Measurements from ENCODE around the gene ZNF416. TPM values are rescaled to one million over a fixed set of nuclear protein-coding genes. Genes with fewer than 3 reads are reported as not detected.
A peak's percentile ranks its signal among the peaks of the same experiment; 100 is the strongest.

The ZNF416 gene
- total RNA-seq, 1 experiment from 2014 or later = 8.7 TPM

GRCh38 chr19:57620673-57621348 lies 42.1 kb upstream of the ZNF416 start:
- Histone ChIP-seq H3K27ac (ENCODE audit: low read length) (no peak overlapping the region), H3K4me1 (ENCODE audit: control insufficient read depth, insufficient read depth, low read length) (no peaks in the 10 kb centered on the region), H3K4me3 (ENCODE audit: low read depth in 2 of 2, low read length in 2 of 2) (no peak overlapping the region), H3K27me3 (ENCODE audit: control insufficient read depth, insufficient read depth, low read length) (no peaks in the 10 kb centered on the region), H3K9me3 (ENCODE audit: control insufficient read depth, insufficient read depth, low read depth, low read length) (peaks cover 91% of the 10 kb centered on the region), H3K36me3 (ENCODE audit: control insufficient read depth, insufficient read depth, low read length) (peaks cover 7% of the 10 kb centered on the region; the same call in 1 of the 2 replicates)
- intact Hi-C loops (cut with micrococcal nuclease; ENCODE audit: unreplicated experiment) = no loop called here
- BruUV-seq (replicated peaks) = no TSS peak
- in situ Hi-C loops (cut with HindIII; ENCODE audit: low pct_unique_long_range_greater_than_20kb, low sequenced_read_pairs) = no loop called here
- TF ChIP-seq POLR2AphosphoS5 (IDR thresholded peaks at IDR 0.05; ENCODE audit: low read depth, low read length) (no peak; the same call in 1 of the 2 replicates), REST (IDR thresholded peaks at IDR 0.05; ENCODE audit: insufficient read depth in 1 of 2, low read depth in 2 of 2, low read length in 1 of 2) (no peak), TCF7L2 (IDR thresholded peaks at IDR 0.05; ENCODE audit: low read depth, low read length) (no peak), SIN3A (IDR thresholded peaks at IDR 0.05; ENCODE audit: borderline replicate concordance, insufficient read depth, low read depth, low read length) (no peak), CTCF (IDR thresholded peaks at IDR 0.05) (no peak)
- no peak for DNase-seq (ENCODE audit: low read depth, low spot score)
- ATAC-seq = no peak
- POLR2A ChIA-PET = no interaction called here
- CTCF ChIA-PET = no interaction called here

GRCh38 chr19:57615346-57615745 lies 36.6 kb upstream of the ZNF416 start:
- Histone ChIP-seq H3K4me3 (ENCODE audit: low read depth in 2 of 2, low read length in 2 of 2) (peak overlapping the region in 1 of 2 experiments; percentile 81; a peak in 1 of 4 replicates), H3K36me3 (ENCODE audit: control insufficient read depth, insufficient read depth, low read length) (peaks cover 5% of the 10 kb centered on the region; the same call in 1 of the 2 replicates), H3K4me1 (ENCODE audit: control insufficient read depth, insufficient read depth, low read length) (no peaks in the 10 kb centered on the region), H3K9me3 (ENCODE audit: control insufficient read depth, insufficient read depth, low read depth, low read length) (peaks cover 66% of the 10 kb centered on the region), H3K27me3 (ENCODE audit: control insufficient read depth, insufficient read depth, low read length) (no peaks in the 10 kb centered on the region), H3K27ac (ENCODE audit: low read length) (no peak overlapping the region)
- in situ Hi-C loops (cut with HindIII; ENCODE audit: low pct_unique_long_range_greater_than_20kb, low sequenced_read_pairs) = loop anchor here (10.0 kb wide), 1 partner anchor 59 kb away; no protein-coding TSS in a partner anchor
- POLR2A ChIA-PET = no interaction called here
- intact Hi-C loops (cut with micrococcal nuclease; ENCODE audit: unreplicated experiment) = no loop called here
- DNase-seq (ENCODE audit: low read depth, low spot score) = no peak
- no peak for ATAC-seq
- CTCF ChIA-PET = no interaction called here
- no peak for TF ChIP-seq POLR2AphosphoS5 (IDR thresholded peaks at IDR 0.05; ENCODE audit: low read depth, low read length)
- TF ChIP-seq TCF7L2 (IDR thresholded peaks at IDR 0.05; ENCODE audit: low read depth, low read length) = no peak
- TF ChIP-seq SIN3A (IDR thresholded peaks at IDR 0.05; ENCODE audit: borderline replicate concordance, insufficient read depth, low read depth, low read length) = no peak
- no peak for TF ChIP-seq CTCF (IDR thresholded peaks at IDR 0.05)
- TF ChIP-seq REST (IDR thresholded peaks at IDR 0.05; ENCODE audit: insufficient read depth in 1 of 2, low read depth in 2 of 2, low read length in 1 of 2) = no peak
- BruUV-seq (replicated peaks) = no TSS peak

All from Panc1 (cell line).